Neural cell (in vitro differentiated cells): ENCODE data around the gene HAO1.

ENCODE experiments used
- CTCF ChIP-seq: fragments of 450-650 bp; IDR thresholded peaks from 2 replicates; pipeline ENCODE4 v1.5.1; 2014; ENCODE audit warnings: antibody characterized with exemption, mild to moderate bottlenecking, moderate library complexity; ENCODE audit not compliant: poor library complexity, severe bottlenecking
- EP300 ChIP-seq: fragments of 450-650 bp; conservative IDR thresholded peaks from 2 replicates; pipeline ENCODE4 v1.6.1; 2014; ENCODE audit warnings: antibody characterized with exemption, mild to moderate bottlenecking, moderate library complexity; ENCODE audit not compliant: poor library complexity, severe bottlenecking
- EZH2 ChIP-seq: fragments of 200-600, 300-800 bp; shearing (Covaris generic), sonication (generic); IDR thresholded peaks from 2 replicates; pipeline ENCODE4 v1.6.1; 2014; ENCODE audit warnings: antibody characterized with exemption, low read length, borderline replicate concordance, mild to moderate bottlenecking; ENCODE audit not compliant: insufficient read depth, poor library complexity, severe bottlenecking
- MXI1 ChIP-seq: fragments of 450-650 bp; conservative IDR thresholded peaks from 2 replicates; pipeline ENCODE4 v1.6.1; 2014; ENCODE audit warnings: antibody characterized with exemption, mild to moderate bottlenecking; ENCODE audit not compliant: poor library complexity, severe bottlenecking
- POLR2AphosphoS5 ChIP-seq: IDR thresholded peaks from 2 replicates; pipeline ENCODE4 v1.6.1; 2012
- REST ChIP-seq: IDR thresholded peaks from 2 replicates; pipeline ENCODE4 v1.6.1; 2012; ENCODE audit warnings: borderline replicate concordance
- SMC3 ChIP-seq: fragments of 450-650 bp; conservative IDR thresholded peaks from 2 replicates; pipeline ENCODE4 v1.6.1; 2014; ENCODE audit warnings: antibody characterized with exemption, mild to moderate bottlenecking, moderate library complexity; ENCODE audit not compliant: poor library complexity

GRCh38 chr20:7971536-7972280, 31.4 kb upstream of the HAO1 start:
- TF ChIP-seq SMC3 (no peak), REST (no peak), CTCF (no peak), EZH2 (no peak), MXI1 (no peak), EP300 (no peak), POLR2AphosphoS5 (no peak)
